Keratinocyte (primary cell): ENCODE results near the gene SLX1A.
"Not testable (repeated sequence)": the region's sequence is repeated elsewhere in the genome, so short reads cannot be mapped to it uniquely, and the experiment has no call there.

Experiments used
- EZH2 ChIP-seq: IDR thresholded peaks from one replicate; pipeline ENCODE4 v1.6.1; 2012; ENCODE audit warnings: inconsistent platforms, mild to moderate bottlenecking, low read length, moderate library complexity
- TF ChIP-seq, protein P1 (sequence below), 3 experiments: IDR thresholded peaks in 1 of 3; conservative IDR thresholded peaks in 1 of 3; optimal IDR thresholded peaks in 1 of 3; 2 replicates in 2 of 3; 3 replicates in 1 of 3; pipeline versions ENCODE3 to v1.5.1; 2011; ENCODE audit warnings: low read length in 3 of 3, mild to moderate bottlenecking in 3 of 3, moderate library complexity in 2 of 3, control low read depth in 1 of 3, inconsistent platforms in 1 of 3; ENCODE audit not compliant: insufficient read depth in 2 of 3; ENCODE audit errors: extremely low read depth in 1 of 3

DNA sequence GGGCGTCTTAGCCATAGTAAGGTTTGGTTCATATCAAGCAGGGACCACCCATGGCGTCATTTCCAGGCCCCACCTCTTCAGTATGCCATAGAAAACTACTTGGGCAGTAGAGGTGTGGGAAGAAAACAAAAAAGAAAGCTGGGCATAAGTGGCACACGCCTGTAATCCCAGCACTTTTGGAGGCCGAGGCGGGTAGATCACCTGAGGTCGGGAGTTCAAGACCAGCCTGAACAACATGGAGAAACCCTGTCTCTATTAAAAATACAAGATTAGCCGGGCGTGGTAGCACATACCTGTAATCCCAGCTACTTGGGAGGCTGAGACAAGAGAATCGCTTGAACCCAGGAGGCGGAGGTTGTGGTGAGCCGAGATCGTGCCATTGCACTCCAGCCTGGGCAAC, 2.5 kb upstream of the SLX1A start:
- not testable (repeated sequence) for TF ChIP-seq EZH2
- TF ChIP-seq, protein P1, sequence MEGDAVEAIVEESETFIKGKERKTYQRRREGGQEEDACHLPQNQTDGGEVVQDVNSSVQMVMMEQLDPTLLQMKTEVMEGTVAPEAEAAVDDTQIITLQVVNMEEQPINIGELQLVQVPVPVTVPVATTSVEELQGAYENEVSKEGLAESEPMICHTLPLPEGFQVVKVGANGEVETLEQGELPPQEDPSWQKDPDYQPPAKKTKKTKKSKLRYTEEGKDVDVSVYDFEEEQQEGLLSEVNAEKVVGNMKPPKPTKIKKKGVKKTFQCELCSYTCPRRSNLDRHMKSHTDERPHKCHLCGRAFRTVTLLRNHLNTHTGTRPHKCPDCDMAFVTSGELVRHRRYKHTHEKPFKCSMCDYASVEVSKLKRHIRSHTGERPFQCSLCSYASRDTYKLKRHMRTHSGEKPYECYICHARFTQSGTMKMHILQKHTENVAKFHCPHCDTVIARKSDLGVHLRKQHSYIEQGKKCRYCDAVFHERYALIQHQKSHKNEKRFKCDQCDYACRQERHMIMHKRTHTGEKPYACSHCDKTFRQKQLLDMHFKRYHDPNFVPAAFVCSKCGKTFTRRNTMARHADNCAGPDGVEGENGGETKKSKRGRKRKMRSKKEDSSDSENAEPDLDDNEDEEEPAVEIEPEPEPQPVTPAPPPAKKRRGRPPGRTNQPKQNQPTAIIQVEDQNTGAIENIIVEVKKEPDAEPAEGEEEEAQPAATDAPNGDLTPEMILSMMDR (optimal IDR thresholded peaks at IDR 0.05 in 1 of 3, IDR thresholded peaks at IDR 0.05 in 1 of 3, conservative IDR thresholded peaks at IDR 0.05 in 1 of 3; ENCODE audit: extremely low read depth in 1 of 3, insufficient read depth in 2 of 3, low read length in 3 of 3): not testable (repeated sequence)
